Endothelial cell of umbilical vein (primary cell): ENCODE measurements around the gene LANCL1.

ENCODE experiments used
- EZH2 ChIP-seq: IDR thresholded peaks from 2 replicates; pipeline ENCODE4 v1.6.1; 2012; ENCODE audit warnings: borderline replicate concordance, low read depth, mild to moderate bottlenecking, moderate library complexity, low read length, inconsistent platforms; ENCODE audit not compliant: severe bottlenecking
- FOS ChIP-seq: IDR thresholded peaks from 2 replicates; pipeline ENCODE4 v1.6.1; 2011; ENCODE audit warnings: mild to moderate bottlenecking, low read length, moderate library complexity, borderline replicate concordance; ENCODE audit not compliant: insufficient read depth
- JUN ChIP-seq: IDR thresholded peaks from 2 replicates; pipeline ENCODE4 v1.6.1; 2011; ENCODE audit warnings: borderline replicate concordance, low read depth; ENCODE audit not compliant: insufficient read length, insufficient read depth
- MYC ChIP-seq: IDR thresholded peaks from one replicate; pipeline ENCODE4 v1.6.1; 2011; ENCODE audit warnings: mild to moderate bottlenecking, low read depth, low read length
- POLR2A ChIP-seq: IDR thresholded peaks from 2 replicates; pipeline ENCODE4 v1.6.1; 2012; ENCODE audit warnings: low read depth, mild to moderate bottlenecking, control low read depth, low read length
- POLR2AphosphoS5 ChIP-seq: IDR thresholded peaks from 2 replicates; pipeline ENCODE4 v1.6.1; 2012; ENCODE audit warnings: low read depth, mild to moderate bottlenecking, control low read depth, low read length, moderate library complexity; ENCODE audit not compliant: insufficient read depth
- TF ChIP-seq, protein P1 (sequence below), 2 donors: IDR thresholded peaks; 1 replicate in 1 of 2; 2 replicates in 1 of 2; pipeline ENCODE4 v1.5.1; 2011; ENCODE audit warnings: low read length in 2 of 2, mild to moderate bottlenecking in 2 of 2, moderate library complexity in 2 of 2, control low read depth in 1 of 2, inconsistent platforms in 1 of 2, low read depth in 1 of 2; ENCODE audit not compliant: insufficient read depth in 1 of 2; ENCODE audit errors: extremely low read depth in 1 of 2
- TF ChIP-seq, protein P2 (sequence below): IDR thresholded peaks from 2 replicates; pipeline ENCODE4 v1.6.1; 2011; ENCODE audit not compliant: insufficient read depth, insufficient read length

DNA sequence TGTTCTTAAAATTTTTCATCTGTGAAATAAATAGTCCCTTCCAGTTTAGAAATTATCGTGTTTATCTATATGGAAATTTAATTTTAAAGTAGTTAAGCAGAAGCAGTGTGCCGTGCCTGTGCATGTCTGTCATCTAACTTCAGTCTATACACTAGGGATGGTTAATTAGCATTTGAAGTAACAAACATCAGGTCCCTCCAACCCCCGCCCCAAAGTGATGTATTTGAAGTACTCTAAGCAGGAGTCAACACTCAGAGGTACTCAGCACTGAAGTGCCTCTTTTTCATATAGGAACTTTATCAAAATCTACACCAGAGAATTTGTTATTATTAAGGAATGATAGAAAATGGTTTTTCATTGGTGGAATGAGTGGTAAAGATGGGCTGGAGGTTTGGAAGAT is 33.0 kb downstream of the LANCL1 start:
- TF ChIP-seq POLR2AphosphoS5, result no peak
- TF ChIP-seq, protein P1, sequence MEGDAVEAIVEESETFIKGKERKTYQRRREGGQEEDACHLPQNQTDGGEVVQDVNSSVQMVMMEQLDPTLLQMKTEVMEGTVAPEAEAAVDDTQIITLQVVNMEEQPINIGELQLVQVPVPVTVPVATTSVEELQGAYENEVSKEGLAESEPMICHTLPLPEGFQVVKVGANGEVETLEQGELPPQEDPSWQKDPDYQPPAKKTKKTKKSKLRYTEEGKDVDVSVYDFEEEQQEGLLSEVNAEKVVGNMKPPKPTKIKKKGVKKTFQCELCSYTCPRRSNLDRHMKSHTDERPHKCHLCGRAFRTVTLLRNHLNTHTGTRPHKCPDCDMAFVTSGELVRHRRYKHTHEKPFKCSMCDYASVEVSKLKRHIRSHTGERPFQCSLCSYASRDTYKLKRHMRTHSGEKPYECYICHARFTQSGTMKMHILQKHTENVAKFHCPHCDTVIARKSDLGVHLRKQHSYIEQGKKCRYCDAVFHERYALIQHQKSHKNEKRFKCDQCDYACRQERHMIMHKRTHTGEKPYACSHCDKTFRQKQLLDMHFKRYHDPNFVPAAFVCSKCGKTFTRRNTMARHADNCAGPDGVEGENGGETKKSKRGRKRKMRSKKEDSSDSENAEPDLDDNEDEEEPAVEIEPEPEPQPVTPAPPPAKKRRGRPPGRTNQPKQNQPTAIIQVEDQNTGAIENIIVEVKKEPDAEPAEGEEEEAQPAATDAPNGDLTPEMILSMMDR (IDR thresholded peaks at IDR 0.05; ENCODE audit: extremely low read depth in 1 of 2, insufficient read depth in 1 of 2, low read depth in 1 of 2, low read length in 2 of 2), result no peak
- TF ChIP-seq EZH2, result no peak
- no peak for TF ChIP-seq POLR2A
- TF ChIP-seq, protein P2, sequence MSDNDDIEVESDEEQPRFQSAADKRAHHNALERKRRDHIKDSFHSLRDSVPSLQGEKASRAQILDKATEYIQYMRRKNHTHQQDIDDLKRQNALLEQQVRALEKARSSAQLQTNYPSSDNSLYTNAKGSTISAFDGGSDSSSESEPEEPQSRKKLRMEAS, result no peak
- TF ChIP-seq JUN, result no peak
- no peak for TF ChIP-seq MYC
- no peak for TF ChIP-seq FOS
